AG09309 (cell line): ENCODE results near the gene AP1G1.
"Not testable (repeated sequence)": the region's sequence is repeated elsewhere in the genome, so short reads cannot be mapped to it uniquely, and the experiment has no call there.

Experiments
- DNase-seq: peaks from one replicate; pipeline ENCODE4 v3.0.0-alpha.2; 2010; ENCODE audit warnings: low read depth
- H3K4me3 ChIP-seq: 2 replicates; pipeline ENCODE4 v1.5.1; 2011; ENCODE audit warnings: mild to moderate bottlenecking, low read depth, low read length, moderate library complexity; ENCODE audit not compliant: control insufficient read depth
- TF ChIP-seq, protein P1 (sequence below): IDR thresholded peaks from 2 replicates; pipeline ENCODE4 v1.5.1; 2011; ENCODE audit warnings: mild to moderate bottlenecking, low read depth, low read length, inconsistent platforms; ENCODE audit not compliant: insufficient read depth, control insufficient read depth; ENCODE audit errors: missing control alignments

AP1G1 gene

GRCh38 chr16:71792176-71792575, 16.5 kb downstream of the AP1G1 start:
- no peak for DNase-seq
- TF ChIP-seq, protein P1, sequence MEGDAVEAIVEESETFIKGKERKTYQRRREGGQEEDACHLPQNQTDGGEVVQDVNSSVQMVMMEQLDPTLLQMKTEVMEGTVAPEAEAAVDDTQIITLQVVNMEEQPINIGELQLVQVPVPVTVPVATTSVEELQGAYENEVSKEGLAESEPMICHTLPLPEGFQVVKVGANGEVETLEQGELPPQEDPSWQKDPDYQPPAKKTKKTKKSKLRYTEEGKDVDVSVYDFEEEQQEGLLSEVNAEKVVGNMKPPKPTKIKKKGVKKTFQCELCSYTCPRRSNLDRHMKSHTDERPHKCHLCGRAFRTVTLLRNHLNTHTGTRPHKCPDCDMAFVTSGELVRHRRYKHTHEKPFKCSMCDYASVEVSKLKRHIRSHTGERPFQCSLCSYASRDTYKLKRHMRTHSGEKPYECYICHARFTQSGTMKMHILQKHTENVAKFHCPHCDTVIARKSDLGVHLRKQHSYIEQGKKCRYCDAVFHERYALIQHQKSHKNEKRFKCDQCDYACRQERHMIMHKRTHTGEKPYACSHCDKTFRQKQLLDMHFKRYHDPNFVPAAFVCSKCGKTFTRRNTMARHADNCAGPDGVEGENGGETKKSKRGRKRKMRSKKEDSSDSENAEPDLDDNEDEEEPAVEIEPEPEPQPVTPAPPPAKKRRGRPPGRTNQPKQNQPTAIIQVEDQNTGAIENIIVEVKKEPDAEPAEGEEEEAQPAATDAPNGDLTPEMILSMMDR, result no peak
- no peak overlapping the region for H3K4me3 ChIP-seq

DNA sequence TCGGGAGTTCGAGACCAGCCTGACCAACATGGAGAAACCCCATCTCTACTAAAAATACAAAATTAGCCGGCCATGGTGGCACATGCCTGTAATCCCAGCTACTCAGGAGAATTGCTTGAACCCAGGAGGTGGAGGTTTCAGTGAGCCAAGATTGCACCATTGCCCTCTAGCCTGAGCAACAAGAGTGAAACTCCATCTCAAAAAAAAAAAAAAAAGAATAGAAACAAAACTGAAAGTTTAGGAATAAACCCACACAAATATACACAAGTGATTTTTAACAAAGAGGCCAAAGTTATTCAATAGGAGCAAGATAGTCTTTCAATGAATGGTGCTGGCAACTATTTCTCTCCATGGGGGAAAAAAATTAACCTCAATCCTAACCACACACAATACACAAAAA, 18.3 kb downstream of the AP1G1 start:
- H3K4me3 ChIP-seq, DNase-seq: not testable (repeated sequence)

DNA sequence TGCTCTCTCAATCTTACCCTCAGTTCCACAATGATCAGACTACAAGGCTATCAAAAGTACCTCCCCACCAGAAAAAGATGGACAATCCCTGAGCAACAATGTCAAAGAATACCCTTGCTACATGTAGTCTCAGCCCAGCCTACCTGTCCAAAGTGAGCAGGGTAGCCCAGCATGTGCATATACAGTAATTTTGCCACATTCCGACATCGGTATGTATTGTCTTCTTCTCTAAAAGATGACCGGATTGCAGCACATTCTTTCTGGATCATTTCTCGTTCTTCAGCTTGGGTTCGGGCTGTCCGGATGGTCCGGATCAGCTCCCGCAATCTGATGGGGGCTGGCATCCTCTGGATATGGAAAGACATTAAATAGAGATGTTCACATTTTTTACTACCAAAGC, 19.5 kb downstream of the AP1G1 start:
- TF ChIP-seq, protein P1, result no peak
- H3K4me3 ChIP-seq, result no peak overlapping the region
- DNase-seq, result no peak

GRCh38 chr16:71788578-71788977, 20.1 kb downstream of the AP1G1 start:
- TF ChIP-seq, protein P1, result no peak
- no peak overlapping the region for H3K4me3 ChIP-seq
- DNase-seq, result no peak

GRCh38 chr16:71785143-71785542, 23.5 kb downstream of the AP1G1 start:
- not testable (repeated sequence) for DNase-seq, H3K4me3 ChIP-seq

- no peak for DNase-seq
- H3K4me3 ChIP-seq, result no peak overlapping the region
- TF ChIP-seq, protein P1, result no peak
Observed at GRCh38 chr16:71784093-71784492, 24.5 kb downstream of the AP1G1 start.

GRCh38 chr16:71781741-71782140, 26.9 kb downstream of the AP1G1 start:
- no peak overlapping the region for H3K4me3 ChIP-seq
- no peak for DNase-seq
- TF ChIP-seq, protein P1, result no peak

DNA sequence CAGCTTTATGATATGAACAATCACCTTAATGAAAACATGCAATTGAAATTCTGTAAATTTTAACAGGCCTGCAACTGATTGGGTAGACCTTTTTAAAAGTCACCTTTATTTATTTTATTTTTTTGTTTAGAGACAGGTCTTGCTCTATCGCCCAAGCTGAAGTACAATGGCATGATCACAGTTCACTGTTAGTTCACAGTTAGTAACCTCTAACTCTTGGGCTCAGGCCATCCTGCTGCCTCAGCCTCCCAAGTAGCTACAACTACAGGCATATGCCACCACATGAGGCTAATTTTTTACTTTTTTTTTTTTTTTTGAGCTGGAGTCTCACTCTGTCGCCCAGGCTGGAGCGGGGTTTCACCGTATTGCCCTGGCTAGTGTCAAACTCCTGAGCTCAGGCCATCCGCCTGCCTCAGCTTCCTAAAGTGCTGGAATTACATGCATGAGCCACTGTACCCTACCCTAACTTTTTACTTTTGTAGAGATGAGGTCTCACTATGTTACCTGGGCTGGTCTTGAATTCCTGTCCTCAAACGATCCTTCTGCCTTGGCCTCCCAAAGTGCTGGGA, 28.0 kb downstream of the AP1G1 start:
- no peak overlapping the region for H3K4me3 ChIP-seq
- DNase-seq, result no peak
- TF ChIP-seq, protein P1, result no peak
